ENCODE results near the gene TGM5. TPM values are rescaled to one million over a fixed set of nuclear protein-coding genes. Genes with fewer than 3 reads are reported as not detected.
"Not testable (repeated sequence)": the region's sequence is repeated elsewhere in the genome, so short reads cannot be mapped to it uniquely, and the experiment has no call there.

Gene TGM5
- total and polyA plus RNA-seq, 7 experiments from 2014 or later, result 0.27 TPM; not detected in 6

GRCh38 chr15:43199945-43200488 is 66.7 kb downstream of the TGM5 start:
- Mint-ChIP-seq H3K4me1 (peaks cover 0 to 10% (median 5%) of the 10 kb centered on the region in 7 donors), H3K4me3 (no peak overlapping the region), H3K36me3 (peaks cover 18 to 37% (median 23%) of the 10 kb centered on the region in 5 donors), H3K27ac (peak overlapping the region in 1 of 9 donors; percentile 10), H3K27me3 (no peaks in the 10 kb centered on the region), H3K9me3 (peaks cover 0 to 12% (median 4%) of the 10 kb centered on the region in 11 donors)
- H3K4me1 ChIP-seq (ENCODE audit: control insufficient read depth in 2 of 2, insufficient read depth in 2 of 2, low read length in 2 of 2), result no peaks in the 10 kb centered on the region
- H3K4me3 ChIP-seq (ENCODE audit: low read length), result no peak overlapping the region
- no peak for ATAC-seq
- ChIA-PET CTCF (no interaction called here), POLR2A (interaction anchor here (0.9 kb wide), 1 partner anchor 50 kb away, joined by 3 read pairs; no protein-coding TSS in a partner anchor)
- peaks cover 4 to 22% (median 4%) of the 10 kb centered on the region in 3 experiments for H3K36me3 ChIP-seq (ENCODE audit: control insufficient read depth in 2 of 3, insufficient read depth in 3 of 3, low read length in 3 of 3)
- H3K27ac ChIP-seq (ENCODE audit: low read depth, low read length), result no peak overlapping the region
- intact Hi-C loops (cut with micrococcal nuclease), result loop anchor here in 1 of 2 donors (5.0 kb wide), 1 partner anchor 498 kb away; no protein-coding TSS in a partner anchor
- DNase-seq, result no peak
- H3K9me3 ChIP-seq (ENCODE audit: control insufficient read depth in 2 of 3, low read length in 3 of 3), result no peaks in the 10 kb centered on the region
- H3K27me3 ChIP-seq (ENCODE audit: control insufficient read depth in 2 of 2, insufficient read depth in 2 of 2, low read length in 2 of 2), result no peaks in the 10 kb centered on the region

- Mint-ChIP-seq H3K36me3 (peaks cover 18 to 42% (median 27%) of the 10 kb centered on the region in 5 donors), H3K4me1 (peaks cover 0 to 5% (median 0%) of the 10 kb centered on the region in 7 donors), H3K4me3 (no peak overlapping the region), H3K27me3 (no peaks in the 10 kb centered on the region), H3K9me3 (peaks cover 0 to 12% (median 4%) of the 10 kb centered on the region in 11 donors), H3K27ac (no peak overlapping the region)
- Histone ChIP-seq H3K27me3 (ENCODE audit: control insufficient read depth in 2 of 2, insufficient read depth in 2 of 2, low read length in 2 of 2) (no peaks in the 10 kb centered on the region), H3K9me3 (ENCODE audit: control insufficient read depth in 2 of 3, low read length in 3 of 3) (no peaks in the 10 kb centered on the region), H3K4me3 (ENCODE audit: low read length) (no peak overlapping the region), H3K27ac (ENCODE audit: low read depth, low read length) (no peak overlapping the region), H3K36me3 (ENCODE audit: control insufficient read depth in 2 of 3, insufficient read depth in 3 of 3, low read length in 3 of 3) (peaks cover 4 to 31% (median 4%) of the 10 kb centered on the region in 3 experiments), H3K4me1 (ENCODE audit: control insufficient read depth in 2 of 2, insufficient read depth in 2 of 2, low read length in 2 of 2) (no peaks in the 10 kb centered on the region)
- ATAC-seq (no peak), DNase-seq (no peak)
- ChIA-PET POLR2A (no interaction called here), CTCF (no interaction called here)
- intact Hi-C loops (cut with micrococcal nuclease), result no loop called here
These were observed 67.7 kb downstream of the TGM5 start for GRCh38 chr15:43198992-43199391.

- Mint-ChIP-seq H3K9me3 (peaks cover 0 to 12% (median 4%) of the 10 kb centered on the region in 11 donors), H3K36me3 (peaks cover 18 to 42% (median 27%) of the 10 kb centered on the region in 5 donors)
- H3K4me1 Mint-ChIP-seq; CTCF ChIA-PET; H3K27me3 ChIP-seq (ENCODE audit: control insufficient read depth in 2 of 2, insufficient read depth in 2 of 2, low read length in 2 of 2); H3K27ac Mint-ChIP-seq; POLR2A ChIA-PET; H3K4me3 Mint-ChIP-seq; H3K27me3 Mint-ChIP-seq; ATAC-seq; H3K4me1 ChIP-seq (ENCODE audit: control insufficient read depth in 2 of 2, insufficient read depth in 2 of 2, low read length in 2 of 2); DNase-seq; H3K9me3 ChIP-seq (ENCODE audit: control insufficient read depth in 2 of 3, low read length in 3 of 3); intact Hi-C loops (cut with micrococcal nuclease); H3K4me3 ChIP-seq (ENCODE audit: low read length); H3K27ac ChIP-seq (ENCODE audit: low read depth, low read length): not testable (repeated sequence)
- H3K36me3 ChIP-seq (ENCODE audit: control insufficient read depth in 2 of 3, insufficient read depth in 3 of 3, low read length in 3 of 3), result peaks cover 4 to 33% (median 6%) of the 10 kb centered on the region in 3 experiments
These were observed 68.2 kb downstream of the TGM5 start for GRCh38 chr15:43198556-43198955.

GRCh38 chr15:43197773-43198172 is 69.0 kb downstream of the TGM5 start:
- H3K27me3 Mint-ChIP-seq; H3K4me3 Mint-ChIP-seq; ATAC-seq; DNase-seq; CTCF ChIA-PET; H3K9me3 ChIP-seq (ENCODE audit: control insufficient read depth in 2 of 3, low read length in 3 of 3); H3K27ac ChIP-seq (ENCODE audit: low read depth, low read length); H3K4me1 ChIP-seq (ENCODE audit: control insufficient read depth in 2 of 2, insufficient read depth in 2 of 2, low read length in 2 of 2); H3K4me1 Mint-ChIP-seq; intact Hi-C loops (cut with micrococcal nuclease); H3K27me3 ChIP-seq (ENCODE audit: control insufficient read depth in 2 of 2, insufficient read depth in 2 of 2, low read length in 2 of 2); POLR2A ChIA-PET; H3K4me3 ChIP-seq (ENCODE audit: low read length): not testable (repeated sequence)
- peaks cover 7 to 41% (median 14%) of the 10 kb centered on the region in 3 experiments for H3K36me3 ChIP-seq (ENCODE audit: control insufficient read depth in 2 of 3, insufficient read depth in 3 of 3, low read length in 3 of 3)
- Mint-ChIP-seq H3K9me3 (peaks cover 0 to 12% (median 4%) of the 10 kb centered on the region in 11 donors), H3K27ac (peak overlapping the region in 2 of 9 donors; percentile 5 to 22), H3K36me3 (peaks cover 18 to 45% (median 31%) of the 10 kb centered on the region in 5 donors)

DNA sequence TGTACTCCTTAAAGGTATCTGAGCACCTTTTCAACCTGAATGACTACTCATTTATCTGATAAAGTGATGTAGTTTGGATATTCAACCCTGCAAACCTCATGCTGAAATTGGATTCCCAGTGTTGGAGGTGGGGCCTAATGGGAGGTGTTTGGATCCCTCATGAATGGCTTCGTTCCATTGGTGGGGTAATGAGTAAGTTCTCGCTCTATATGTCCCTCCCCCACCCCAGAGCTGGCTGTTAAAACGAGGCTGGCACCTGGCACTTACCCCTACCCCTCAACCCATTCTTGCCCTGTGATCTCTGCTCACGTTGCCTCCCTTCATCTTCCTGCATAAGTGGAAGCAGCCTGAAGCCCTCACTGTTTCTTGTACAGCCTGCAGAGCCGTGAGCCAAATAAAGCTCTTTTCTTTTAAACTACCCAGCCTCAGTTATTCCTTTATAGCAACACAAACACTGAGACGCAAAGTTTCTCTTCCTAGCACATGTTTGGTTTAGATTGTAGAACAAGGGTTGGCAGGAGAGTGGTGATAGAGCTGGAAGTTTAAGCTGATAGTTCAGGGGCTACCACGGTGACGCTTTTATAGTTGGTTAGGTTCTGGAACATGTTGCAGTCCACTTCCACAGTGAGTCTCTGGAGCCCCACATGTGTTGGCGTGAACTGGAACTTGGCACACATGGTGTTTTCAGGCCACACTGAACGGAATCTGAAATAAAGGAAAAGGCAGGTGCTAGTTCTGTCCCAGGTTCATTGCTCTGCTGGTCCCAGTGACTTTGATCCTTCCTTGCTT is 69.8 kb downstream of the TGM5 start:
- DNase-seq (no peak), ATAC-seq (no peak)
- Histone ChIP-seq H3K9me3 (ENCODE audit: control insufficient read depth in 2 of 3, low read length in 3 of 3) (no peaks in the 10 kb centered on the region), H3K36me3 (ENCODE audit: control insufficient read depth in 2 of 3, insufficient read depth in 3 of 3, low read length in 3 of 3) (peaks cover 13 to 49% (median 22%) of the 10 kb centered on the region in 3 experiments), H3K4me1 (ENCODE audit: control insufficient read depth in 2 of 2, insufficient read depth in 2 of 2, low read length in 2 of 2) (no peaks in the 10 kb centered on the region), H3K27me3 (ENCODE audit: control insufficient read depth in 2 of 2, insufficient read depth in 2 of 2, low read length in 2 of 2) (no peaks in the 10 kb centered on the region), H3K27ac (ENCODE audit: low read depth, low read length) (no peak overlapping the region), H3K4me3 (ENCODE audit: low read length) (no peak overlapping the region)
- H3K4me1 Mint-ChIP-seq, result peaks cover 0 to 7% (median 0%) of the 10 kb centered on the region in 7 donors
- H3K36me3 Mint-ChIP-seq, result peaks cover 18 to 49% (median 36%) of the 10 kb centered on the region in 5 donors
- ChIA-PET POLR2A (no interaction called here), CTCF (no interaction called here)
- peaks cover 0 to 12% (median 4%) of the 10 kb centered on the region in 11 donors for H3K9me3 Mint-ChIP-seq
- H3K4me3 Mint-ChIP-seq, result no peak overlapping the region
- peak overlapping the region in 2 of 9 donors; percentile 14 to 29 for H3K27ac Mint-ChIP-seq
- intact Hi-C loops (cut with micrococcal nuclease), result no loop called here
- no peaks in the 10 kb centered on the region for H3K27me3 Mint-ChIP-seq

DNA sequence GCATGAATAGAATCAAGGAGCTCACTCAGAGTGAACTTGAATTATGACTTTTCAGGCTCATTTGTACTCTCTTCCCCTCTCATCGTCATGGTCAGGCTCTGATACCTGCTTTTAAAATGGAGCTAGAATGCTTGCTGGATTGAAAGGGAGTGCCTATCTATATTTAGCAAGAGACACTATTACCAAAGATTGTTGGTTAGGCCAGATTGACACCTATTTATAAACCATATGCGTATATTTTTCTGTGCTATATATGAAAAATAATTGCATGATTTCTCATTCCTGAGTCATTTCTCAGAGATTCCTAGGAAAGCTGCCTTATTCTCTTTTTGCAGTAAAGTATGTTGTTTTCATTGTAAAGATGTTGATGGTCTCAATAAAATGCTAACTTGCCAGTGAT is 71.9 kb downstream of the TGM5 start:
- Histone ChIP-seq H3K9me3 (ENCODE audit: control insufficient read depth in 2 of 3, low read length in 3 of 3) (no peaks in the 10 kb centered on the region), H3K4me1 (ENCODE audit: control insufficient read depth in 2 of 2, insufficient read depth in 2 of 2, low read length in 2 of 2) (no peaks in the 10 kb centered on the region), H3K4me3 (ENCODE audit: low read length) (no peak overlapping the region), H3K27me3 (ENCODE audit: control insufficient read depth in 2 of 2, insufficient read depth in 2 of 2, low read length in 2 of 2) (no peaks in the 10 kb centered on the region), H3K27ac (ENCODE audit: low read depth, low read length) (no peak overlapping the region), H3K36me3 (ENCODE audit: control insufficient read depth in 2 of 3, insufficient read depth in 3 of 3, low read length in 3 of 3) (peaks cover 20 to 71% (median 41%) of the 10 kb centered on the region in 3 experiments)
- peaks cover 25 to 62% (median 44%) of the 10 kb centered on the region in 5 donors for H3K36me3 Mint-ChIP-seq
- CTCF ChIA-PET, result interaction anchor here (1.3 kb wide), 1 partner anchor 10 kb away, joined by 4 read pairs; no protein-coding TSS in a partner anchor
- POLR2A ChIA-PET, result interaction anchor here (2.6 kb wide), 1 partner anchor 9 kb away, joined by 8 read pairs; the partner anchor contains the start of gene CCNDBP1
- H3K27ac Mint-ChIP-seq, result peak overlapping the region in 2 of 9 donors; percentile 3 to 41
- no peak overlapping the region for H3K4me3 Mint-ChIP-seq
- DNase-seq (no peak), ATAC-seq (no peak)
- no peaks in the 10 kb centered on the region for H3K27me3 Mint-ChIP-seq
- intact Hi-C loops (cut with micrococcal nuclease), result no loop called here
- peaks cover 0 to 15% (median 3%) of the 10 kb centered on the region in 7 donors for H3K4me1 Mint-ChIP-seq
- H3K9me3 Mint-ChIP-seq, result peaks cover 0 to 11% (median 4%) of the 10 kb centered on the region in 11 donors

Data from naive thymus-derived CD4-positive, alpha-beta T cell (primary cell).